Right lobe of liver (tissue), 6 donors: Measurements from ENCODE around the gene ST3GAL5. TPM values are rescaled to one million over a fixed set of nuclear protein-coding genes. Genes with fewer than 3 reads are reported as not detected.
"Not testable (repeated sequence)": the region's sequence is repeated elsewhere in the genome, so short reads cannot be mapped to it uniquely, and the experiment has no call there.

Experiments
- ATAC-seq, 4 donors: fragments of 200-7000 bp; cut with Tn5 transposase; one replicate each; pipeline ENCODE4 v1.9.1; 2020; ENCODE audit warnings: mild to moderate bottlenecking in 4 of 4, moderate library complexity in 4 of 4
- DNase-seq, 3 donors: peaks; one replicate each; pipeline ENCODE4 v3.0.0-alpha.2; 2020
- H3K27ac ChIP-seq, 3 donors: fragments of 200-600 bp; one replicate each; pipeline ENCODE4 v1.8.0; 2022
- H3K27me3 ChIP-seq, 2 donors: fragments of 200-600 bp; one replicate each; pipeline ENCODE4 v1.8.0; 2022
- H3K36me3 ChIP-seq, 4 donors: fragments of 200-600 bp; sonication (generic) in 1 of 4; one replicate each; pipeline versions ENCODE4 v1.5.1 to v1.8.0; 2017 to 2022; ENCODE audit warnings: control low read depth in 1 of 4
- H3K4me1 ChIP-seq, 4 donors: fragments of 200-600 bp; sonication (generic) in 1 of 4; one replicate each; pipeline versions ENCODE4 v1.5.1 to v1.8.0; 2017 to 2022; ENCODE audit warnings: control low read depth in 1 of 4
- H3K4me3 ChIP-seq, 3 donors: fragments of 200-600 bp; one replicate each; pipeline ENCODE4 v1.8.0; 2022
- H3K9me3 ChIP-seq, 4 donors: fragments of 200-600 bp; sonication (generic) in 1 of 4; one replicate each; pipeline versions ENCODE4 v1.5.1 to v1.8.0; 2017 to 2022; ENCODE audit warnings: control low read depth in 1 of 4
- CTCF ChIP-seq, 4 donors: fragments of 200-600 bp in 3 of 4; fragments of 450-650 bp in 1 of 4; IDR thresholded peaks; one replicate each; pipeline versions ENCODE4 v1.5.1 to v1.8.0; 2016 to 2022; ENCODE audit warnings: antibody characterized with exemption in 4 of 4, mild to moderate bottlenecking in 2 of 4
- POLR2A ChIP-seq: fragments of 450-650 bp; IDR thresholded peaks from one replicate; pipeline ENCODE4 v1.6.1; 2017; ENCODE audit warnings: antibody characterized with exemption, mild to moderate bottlenecking
- WGBS: methylation state at CpG from one replicate; pipeline ENCODE4 v1.1.6; 2018; ENCODE audit warnings: low coverage, low lambda C conversion rate; ENCODE audit not compliant: insufficient coverage; ENCODE audit errors: missing lambda C conversion rate; 5-methylcytosine and 5-hydroxymethylcytosine counted together
- intact Hi-C, 2 donors: fragments of 100-400 bp; cut with DNase I; formaldehyde crosslinking; loops; one replicate each; pipeline versions ENCODE4 v1.11.2 to v1.14.1; 2022
- total RNA-seq, 6 experiments: library from RNA; depleted of rRNA in 2 of 6; stranded (reverse); fragments of >200 nt in 2 of 6; fragmentation: NEBNext Ultra II Directional in 3 of 6; extraction: Animal tissue kit (Norgen Biotek cat#: 25700) in 3 of 6; gene quantifications; one replicate each; pipeline versions ENCODE4 v1.1.0 to v1.2.4, GENCODE V29; 2016 to 2023
- donor health status: DM: no; HTN: yes; CAD: no.
- donor health status: DM: no; HTN: no; CAD: no.
- donor health status: DM: no; HTN: no; CAD: no.
- donor health status: DM: no; HTN: yes; CAD: no.
- donor health status: DM: no; HTN: yes; CAD: no.

ST3GAL5 gene
- total RNA-seq, 6 experiments from 2014 or later: 8.6 to 22.2 (median 10.9) TPM

GRCh38 chr2:85899284-85899683, 10.5 kb upstream of the ST3GAL5 start:
- no peak for ATAC-seq
- no peaks in the 10 kb centered on the region for H3K9me3 ChIP-seq
- H3K4me1 ChIP-seq: no peaks in the 10 kb centered on the region
- intact Hi-C loops: no loop called here
- no peak for DNase-seq
- H3K4me3 ChIP-seq: no peak overlapping the region
- H3K27me3 ChIP-seq: no peaks in the 10 kb centered on the region
- TF ChIP-seq POLR2A (no peak), CTCF (IDR thresholded peaks at IDR 0.05) (no peak)
- 100% methylated on average over 1 of the region's 1 CpG for WGBS
- H3K36me3 ChIP-seq: no peaks in the 10 kb centered on the region
- H3K27ac ChIP-seq: no peak overlapping the region

- ATAC-seq (no peak), DNase-seq (no peak)
- Histone ChIP-seq H3K9me3 (no peaks in the 10 kb centered on the region), H3K4me3 (no peak overlapping the region), H3K36me3 (no peaks in the 10 kb centered on the region), H3K27me3 (no peaks in the 10 kb centered on the region), H3K4me1 (no peaks in the 10 kb centered on the region), H3K27ac (no peak overlapping the region)
- TF ChIP-seq POLR2A (no peak), CTCF (IDR thresholded peaks at IDR 0.05) (no peak)
- WGBS: 83% methylated on average over 1 of the region's 1 CpG
- intact Hi-C loops: no loop called here
Measured at GRCh38 chr2:85898881-85899280, 10.1 kb upstream of the ST3GAL5 start.

GRCh38 chr2:85894554-85895278, 5.9 kb upstream of the ST3GAL5 start:
- DNase-seq, H3K4me3 ChIP-seq, H3K9me3 ChIP-seq, H3K27me3 ChIP-seq, H3K27ac ChIP-seq, ATAC-seq, H3K36me3 ChIP-seq, intact Hi-C loops: not testable (repeated sequence)
- WGBS: 86% methylated on average over 5 of the region's 6 CpGs
- peaks cover 0 to 17% (median 2%) of the 10 kb centered on the region in 4 donors for H3K4me1 ChIP-seq

GRCh38 chr2:85893428-85894258, 4.9 kb upstream of the ST3GAL5 start:
- peaks cover 0 to 17% (median 2%) of the 10 kb centered on the region in 4 donors for H3K4me1 ChIP-seq
- 76% methylated on average over 9 of the region's 9 CpGs for WGBS
- no peak for TF ChIP-seq CTCF (IDR thresholded peaks at IDR 0.05)
- no peak for TF ChIP-seq POLR2A
- no peaks in the 10 kb centered on the region for H3K27me3 ChIP-seq
- no peak overlapping the region for H3K27ac ChIP-seq
- no peaks in the 10 kb centered on the region for H3K36me3 ChIP-seq
- intact Hi-C loops: no loop called here
- H3K9me3 ChIP-seq: no peaks in the 10 kb centered on the region
- DNase-seq: no peak
- no peak overlapping the region for H3K4me3 ChIP-seq
- ATAC-seq: no peak
